ENCODE data around the gene RASGEF1B.

RASGEF1B gene

GRCh38 chr4:81465406-81466340 is 6.0 kb downstream of the RASGEF1B start:
- no peak for DNase-seq

- DNase-seq: no peak
Observed at GRCh38 chr4:81460834-81461233, 10.9 kb downstream of the RASGEF1B start.

GRCh38 chr4:81460191-81460701 is 11.5 kb downstream of the RASGEF1B start:
- no peak for DNase-seq

GRCh38 chr4:81459228-81459627 is 12.5 kb downstream of the RASGEF1B start:
- DNase-seq: no peak

- no peak for DNase-seq
Observed at GRCh38 chr4:81457921-81458520, 13.7 kb downstream of the RASGEF1B start.

- no peak for DNase-seq
Observed at GRCh38 chr4:81457345-81457744, 14.4 kb downstream of the RASGEF1B start.

GRCh38 chr4:81455897-81456296 is 15.8 kb downstream of the RASGEF1B start:
- no peak for DNase-seq

- DNase-seq: no peak
Observed at GRCh38 chr4:81454948-81455347, 16.8 kb downstream of the RASGEF1B start.

GRCh38 chr4:81454499-81454898 is 17.2 kb downstream of the RASGEF1B start:
- DNase-seq: no peak

GRCh38 chr4:81453024-81453423 is 18.7 kb downstream of the RASGEF1B start:
- no peak for DNase-seq

GRCh38 chr4:81452452-81453006 is 19.2 kb downstream of the RASGEF1B start:
- DNase-seq: no peak

- DNase-seq: no peak
Observed at GRCh38 chr4:81449015-81449414, 22.7 kb downstream of the RASGEF1B start.

GRCh38 chr4:81447566-81448229 is 24.0 kb downstream of the RASGEF1B start:
- DNase-seq: no peak

- DNase-seq: no peak
Observed at GRCh38 chr4:81446634-81447033, 25.1 kb downstream of the RASGEF1B start.

- DNase-seq: no peak
Observed at GRCh38 chr4:81445196-81445595, 26.5 kb downstream of the RASGEF1B start.

- DNase-seq: no peak
Observed at GRCh38 chr4:81442484-81443085, 29.1 kb downstream of the RASGEF1B start.

GRCh38 chr4:81440949-81441348 is 30.8 kb downstream of the RASGEF1B start:
- DNase-seq: no peak

- DNase-seq: no peak
Observed at GRCh38 chr4:81436941-81437574, 34.6 kb downstream of the RASGEF1B start.

- DNase-seq: no peak
Observed at GRCh38 chr4:81436096-81436495, 35.6 kb downstream of the RASGEF1B start.

GRCh38 chr4:81432825-81433224 is 38.9 kb downstream of the RASGEF1B start:
- DNase-seq: no peak

- no peak for DNase-seq
Observed at GRCh38 chr4:81431971-81432370, 39.7 kb downstream of the RASGEF1B start.

GRCh38 chr4:81429607-81430006 is 42.1 kb downstream of the RASGEF1B start:
- no peak for DNase-seq

Data from SIG-M5 (cell line).